Epithelial cell of prostate (primary cell): Measurements from ENCODE around the gene PRSS22.

Experiments
- DNase-seq: peaks from one replicate; pipeline ENCODE4 v3.0.0-alpha.2; 2011; ENCODE audit warnings: low read depth, low spot score
- H3K27ac ChIP-seq: fragments of 450-650 bp; 2 replicates; pipeline ENCODE4 v1.5.1; 2017; ENCODE audit warnings: mild to moderate bottlenecking

PRSS22 gene

GRCh38 chr16:2833776-2834175 is 24.2 kb downstream of the PRSS22 start:
- no peak overlapping the region for H3K27ac ChIP-seq
- DNase-seq = no peak

DNA sequence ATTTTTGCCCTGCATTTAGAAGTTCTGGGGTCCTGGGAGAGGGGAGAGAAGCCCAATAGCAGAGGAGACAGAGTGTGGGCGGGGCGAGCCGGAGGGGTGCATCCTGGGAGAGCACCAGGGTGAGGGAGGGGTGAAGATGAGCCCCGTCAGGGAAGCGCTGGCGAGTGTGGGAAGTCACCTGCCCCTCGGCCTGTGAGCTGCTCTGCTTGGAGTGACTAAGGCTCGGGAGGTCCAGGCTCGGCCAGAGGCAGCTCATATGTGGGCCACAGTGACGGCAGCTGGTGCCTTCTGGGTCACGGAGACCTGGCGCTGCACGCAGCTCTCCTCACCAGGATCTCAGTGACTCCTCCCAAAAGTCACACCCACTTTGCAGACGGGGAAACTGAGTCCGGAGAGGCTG is 26.8 kb downstream of the PRSS22 start:
- DNase-seq = no peak
- no peak overlapping the region for H3K27ac ChIP-seq

- no peak for DNase-seq
- peak overlapping the region; percentile 22 for H3K27ac ChIP-seq
Measured at GRCh38 chr16:2830355-2830695, 27.6 kb downstream of the PRSS22 start.

- DNase-seq = peak; percentile 51
- peak within 1 kb of the TSS; percentile 22 for H3K27ac ChIP-seq
Measured at GRCh38 chr16:2829501-2830354, 28.2 kb downstream of the PRSS22 start, which contains the start of gene ZG16B. Gene ZG16B, plus strand, starts transcription at chr16:2830303. Its CDS starts 139 bp downstream, at chr16:2830442.

GRCh38 chr16:2828876-2829430 is 29.0 kb downstream of the PRSS22 start:
- H3K27ac ChIP-seq = no peak overlapping the region
- DNase-seq = no peak

GRCh38 chr16:2828521-2828840 is 29.5 kb downstream of the PRSS22 start:
- no peak overlapping the region for H3K27ac ChIP-seq
- DNase-seq = no peak

GRCh38 chr16:2827831-2828520 is 30.0 kb downstream of the PRSS22 start:
- no peak overlapping the region for H3K27ac ChIP-seq
- no peak for DNase-seq

- H3K27ac ChIP-seq = no peak overlapping the region
- DNase-seq = no peak
Measured at GRCh38 chr16:2827374-2827791, 30.6 kb downstream of the PRSS22 start.

DNA sequence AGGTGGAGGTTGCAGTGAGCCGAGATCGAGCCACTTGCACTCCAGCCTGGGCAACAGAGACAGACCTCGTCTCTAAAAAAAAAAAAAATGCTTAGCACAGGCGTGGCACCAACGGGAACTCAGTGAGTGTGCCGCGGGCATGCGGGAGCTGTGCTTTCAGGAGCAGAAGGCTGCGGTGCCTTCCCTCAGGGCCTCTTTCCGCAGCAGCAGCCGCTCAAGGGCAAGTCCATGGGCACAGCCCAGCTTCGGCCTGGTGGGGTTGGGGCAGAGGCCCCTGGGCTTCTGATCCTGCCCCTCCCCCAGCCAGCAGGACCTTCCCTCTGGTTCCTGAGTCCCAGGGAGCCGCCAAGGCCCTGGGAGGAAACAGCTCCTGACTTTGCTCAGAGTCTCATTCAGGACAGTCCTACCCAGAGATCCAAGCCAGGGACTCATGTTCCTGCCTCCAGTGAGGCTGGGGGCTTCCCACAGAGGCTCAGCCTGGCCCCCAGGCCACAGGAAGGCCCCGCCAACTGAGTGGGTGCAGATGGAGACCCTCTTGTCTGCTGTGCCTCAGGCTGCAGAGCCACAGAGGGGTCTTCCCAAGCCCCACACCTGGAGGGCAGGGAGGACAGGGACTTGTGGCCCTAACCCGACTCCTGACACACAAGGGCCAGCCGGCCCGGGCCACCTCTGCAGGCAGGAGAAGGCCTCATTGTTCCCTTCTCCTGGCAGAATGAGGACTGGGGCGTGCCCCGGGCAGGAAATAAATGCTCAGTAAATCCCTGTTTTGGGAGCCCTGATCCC is 31.2 kb downstream of the PRSS22 start:
- no peak for DNase-seq
- no peak overlapping the region for H3K27ac ChIP-seq

GRCh38 chr16:2825906-2826305 is 32.1 kb downstream of the PRSS22 start:
- no peak for DNase-seq
- no peak overlapping the region for H3K27ac ChIP-seq

GRCh38 chr16:2825049-2825742 is 32.8 kb downstream of the PRSS22 start:
- DNase-seq = no peak
- H3K27ac ChIP-seq = no peak overlapping the region

DNA sequence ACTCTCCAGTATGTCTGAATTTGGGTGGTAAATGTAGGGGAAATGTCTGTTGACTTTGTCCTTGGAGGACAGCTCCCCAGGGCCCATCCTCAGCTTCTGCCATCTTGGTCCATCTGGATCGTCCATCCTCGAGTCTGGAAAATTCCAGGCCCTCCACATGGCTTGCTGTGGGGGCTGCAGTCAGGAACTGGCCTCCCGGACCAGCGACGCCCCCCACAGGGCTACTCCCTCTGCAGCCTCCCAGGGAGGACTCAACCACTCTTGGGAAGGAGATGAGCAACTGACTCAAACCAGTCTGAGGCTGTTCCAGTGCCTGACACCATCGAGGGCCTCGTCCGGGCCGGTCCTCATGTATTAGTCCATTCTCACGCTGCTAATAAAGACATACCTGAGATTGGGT is 33.3 kb downstream of the PRSS22 start:
- no peak for DNase-seq
- H3K27ac ChIP-seq = no peak overlapping the region

DNA sequence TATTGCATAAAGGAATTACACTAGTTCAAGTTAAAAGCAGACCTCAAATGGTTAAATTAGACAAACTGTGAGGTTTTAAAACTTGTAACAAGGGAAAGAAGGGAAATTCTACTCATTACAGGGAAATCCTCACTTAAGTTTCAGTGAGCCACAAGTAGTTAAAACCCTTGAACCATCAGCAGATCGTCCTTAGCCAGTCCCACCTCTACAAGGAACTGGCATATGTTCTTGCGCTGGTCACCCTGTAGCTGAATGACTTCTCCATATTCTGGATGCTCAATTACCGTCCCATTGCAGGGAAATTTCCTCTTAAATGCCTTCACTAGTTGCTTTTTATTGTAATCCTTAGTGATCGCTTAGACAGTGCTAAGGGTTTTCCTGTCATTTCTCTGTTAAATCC is 35.5 kb downstream of the PRSS22 start:
- H3K27ac ChIP-seq = no peak overlapping the region
- no peak for DNase-seq

- DNase-seq = no peak
Measured at GRCh38 chr16:2822158-2822495, 35.8 kb downstream of the PRSS22 start.

GRCh38 chr16:2821487-2822157 is 36.3 kb downstream of the PRSS22 start:
- DNase-seq = no peak
- H3K27ac ChIP-seq = no peak overlapping the region

More at GRCh38 chr16:2822158-2822495, 35.8 kb downstream of the PRSS22 start:
- H3K27ac ChIP-seq = no peak overlapping the region

DNA sequence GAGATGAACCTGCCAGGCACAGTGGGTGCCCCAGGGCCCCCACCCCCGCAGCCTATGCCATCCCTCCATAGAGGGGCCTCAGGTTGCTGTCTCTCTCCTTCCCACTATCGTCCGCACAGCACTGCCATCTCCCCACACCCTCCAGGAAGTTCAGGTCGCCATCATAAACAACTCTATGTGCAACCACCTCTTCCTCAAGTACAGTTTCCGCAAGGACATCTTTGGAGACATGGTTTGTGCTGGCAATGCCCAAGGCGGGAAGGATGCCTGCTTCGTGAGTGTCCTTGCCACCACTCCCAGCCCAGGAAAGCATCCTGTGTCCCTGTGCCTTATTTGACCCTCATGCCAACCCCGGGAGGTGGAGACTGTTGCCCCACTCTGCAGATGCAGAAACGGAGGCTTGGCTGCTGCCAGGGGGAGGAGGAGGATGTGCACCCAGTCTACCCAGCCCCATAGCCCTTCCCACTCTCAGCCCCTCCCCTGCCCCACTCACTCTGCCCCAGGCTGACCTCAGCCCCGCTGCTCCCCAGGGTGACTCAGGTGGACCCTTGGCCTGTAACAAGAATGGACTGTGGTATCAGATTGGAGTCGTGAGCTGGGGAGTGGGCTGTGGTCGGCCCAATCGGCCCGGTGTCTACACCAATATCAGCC is 37.0 kb downstream of the PRSS22 start:
- H3K27ac ChIP-seq = no peak overlapping the region
- DNase-seq = no peak

DNA sequence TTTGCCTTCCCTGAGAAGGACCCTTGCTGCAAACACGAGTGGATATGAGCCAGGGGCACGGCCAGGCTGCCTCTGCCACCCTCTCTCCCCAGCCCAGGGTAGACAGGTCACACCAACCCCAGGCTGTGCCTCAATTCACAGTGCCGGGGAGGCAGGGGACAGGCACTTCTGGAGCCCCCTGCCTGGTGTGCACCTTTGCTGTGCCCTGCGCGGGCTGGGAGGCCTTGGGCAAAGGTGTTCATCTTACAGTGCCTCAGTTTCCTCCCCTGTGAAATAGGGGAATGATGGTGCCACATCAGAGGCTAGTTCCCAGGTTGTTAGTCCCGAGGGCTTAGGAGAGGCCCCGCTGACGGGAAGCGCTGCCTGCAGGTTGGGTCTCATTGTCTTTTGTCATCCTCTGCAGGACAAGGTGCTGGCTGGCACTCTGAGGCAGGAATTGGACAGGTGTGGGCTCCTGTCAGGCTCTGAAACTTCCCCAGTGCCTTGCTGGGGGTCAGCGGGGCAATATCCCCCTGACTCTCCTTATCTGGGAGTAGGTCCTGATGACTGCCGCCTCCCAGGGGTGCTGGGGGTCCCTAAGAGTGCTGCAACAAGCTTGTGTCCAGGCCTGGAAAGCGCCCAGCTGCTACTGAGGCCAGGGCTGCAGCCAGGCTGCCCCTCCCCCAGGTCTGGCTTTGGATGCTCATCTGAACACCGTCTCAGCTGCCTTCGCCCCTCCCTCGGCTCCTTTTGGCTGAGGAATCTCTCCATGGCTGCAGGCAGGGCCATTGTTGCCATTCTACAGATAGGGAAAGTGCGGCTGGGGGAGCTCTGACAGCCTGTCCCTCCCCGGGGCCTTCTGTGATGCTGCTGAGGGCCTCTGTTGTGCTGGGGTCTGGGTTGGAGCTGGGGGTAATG is 37.8 kb downstream of the PRSS22 start:
- H3K27ac ChIP-seq = no peak overlapping the region
- DNase-seq = no peak
